Upper lobe of right lung (tissue), 1 donor: Measurements from ENCODE around the gene KLF5. TPM values are rescaled to one million over a fixed set of nuclear protein-coding genes. Genes with fewer than 3 reads are reported as not detected.

Source experiments
- ATAC-seq: fragments of 200-7000 bp; cut with Tn5 transposase; one replicate; pipeline ENCODE4 v1.9.1; 2020; ENCODE audit warnings: mild to moderate bottlenecking, moderate library complexity
- DNase-seq: peaks from one replicate; pipeline ENCODE4 v3.0.0-alpha.2; 2020
- H3K27ac ChIP-seq: fragments of 200-600 bp; one replicate; pipeline ENCODE4 v1.8.0; 2022
- H3K27me3 ChIP-seq: fragments of 200-600 bp; one replicate; pipeline ENCODE4 v1.8.0; 2022; ENCODE audit warnings: mild to moderate bottlenecking
- H3K36me3 ChIP-seq: fragments of 200-600 bp; one replicate; pipeline ENCODE4 v1.8.0; 2022
- H3K4me1 ChIP-seq: fragments of 200-600 bp; one replicate; pipeline ENCODE4 v1.8.0; 2022
- H3K4me3 ChIP-seq: fragments of 200-600 bp; one replicate; pipeline ENCODE4 v1.8.0; 2022; ENCODE audit warnings: mild to moderate bottlenecking
- H3K9me3 ChIP-seq: fragments of 200-600 bp; one replicate; pipeline ENCODE4 v1.8.0; 2022
- intact Hi-C: fragments of 100-400 bp; cut with DNase I; formaldehyde crosslinking; loops from one replicate; pipeline ENCODE4 v1.11.0; 2022
- total RNA-seq: library from RNA; stranded (reverse); fragmentation: NEBNext Ultra II Directional; extraction: Animal tissue kit (Norgen Biotek cat#: 25700); gene quantifications from one replicate; pipeline ENCODE4 v1.2.1, GENCODE V29; 2021
- TF ChIP-seq, protein P1 (sequence below): fragments of 200-600 bp; IDR thresholded peaks from one replicate; pipeline ENCODE4 v1.8.0; 2022; ENCODE audit warnings: antibody characterized with exemption
- donor health status: DM: no; HTN: yes; CAD: no; lungs with severe emphysema.

The KLF5 gene
- total RNA-seq, 1 donor from 2014 or later: 53.7 TPM

- Histone ChIP-seq H3K4me3 (no peak overlapping the region), H3K36me3 (no peaks in the 10 kb centered on the region), H3K4me1 (no peaks in the 10 kb centered on the region), H3K27ac (no peak overlapping the region), H3K27me3 (no peaks in the 10 kb centered on the region), H3K9me3 (no peaks in the 10 kb centered on the region)
- intact Hi-C loops: no loop called here
- ATAC-seq: no peak
- DNase-seq: no peak
- TF ChIP-seq, protein P1, sequence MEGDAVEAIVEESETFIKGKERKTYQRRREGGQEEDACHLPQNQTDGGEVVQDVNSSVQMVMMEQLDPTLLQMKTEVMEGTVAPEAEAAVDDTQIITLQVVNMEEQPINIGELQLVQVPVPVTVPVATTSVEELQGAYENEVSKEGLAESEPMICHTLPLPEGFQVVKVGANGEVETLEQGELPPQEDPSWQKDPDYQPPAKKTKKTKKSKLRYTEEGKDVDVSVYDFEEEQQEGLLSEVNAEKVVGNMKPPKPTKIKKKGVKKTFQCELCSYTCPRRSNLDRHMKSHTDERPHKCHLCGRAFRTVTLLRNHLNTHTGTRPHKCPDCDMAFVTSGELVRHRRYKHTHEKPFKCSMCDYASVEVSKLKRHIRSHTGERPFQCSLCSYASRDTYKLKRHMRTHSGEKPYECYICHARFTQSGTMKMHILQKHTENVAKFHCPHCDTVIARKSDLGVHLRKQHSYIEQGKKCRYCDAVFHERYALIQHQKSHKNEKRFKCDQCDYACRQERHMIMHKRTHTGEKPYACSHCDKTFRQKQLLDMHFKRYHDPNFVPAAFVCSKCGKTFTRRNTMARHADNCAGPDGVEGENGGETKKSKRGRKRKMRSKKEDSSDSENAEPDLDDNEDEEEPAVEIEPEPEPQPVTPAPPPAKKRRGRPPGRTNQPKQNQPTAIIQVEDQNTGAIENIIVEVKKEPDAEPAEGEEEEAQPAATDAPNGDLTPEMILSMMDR: no peak
These were observed 42.7 kb downstream of the KLF5 start for GRCh38 chr13:73101351-73102007.

GRCh38 chr13:73103238-73103637, 44.4 kb downstream of the KLF5 start:
- DNase-seq (no peak), ATAC-seq (no peak)
- TF ChIP-seq, protein P1: no peak
- H3K27me3 ChIP-seq: no peaks in the 10 kb centered on the region
- no peaks in the 10 kb centered on the region for H3K9me3 ChIP-seq
- no peak overlapping the region for H3K27ac ChIP-seq
- no peak overlapping the region for H3K4me3 ChIP-seq
- no peaks in the 10 kb centered on the region for H3K4me1 ChIP-seq
- H3K36me3 ChIP-seq: no peaks in the 10 kb centered on the region
- intact Hi-C loops: no loop called here

- H3K27me3 ChIP-seq: no peaks in the 10 kb centered on the region
- TF ChIP-seq, protein P1: no peak
- H3K27ac ChIP-seq: no peak overlapping the region
- H3K4me1 ChIP-seq: no peaks in the 10 kb centered on the region
- no peak overlapping the region for H3K4me3 ChIP-seq
- ATAC-seq (no peak), DNase-seq (no peak)
- no peaks in the 10 kb centered on the region for H3K9me3 ChIP-seq
- intact Hi-C loops: no loop called here
- no peaks in the 10 kb centered on the region for H3K36me3 ChIP-seq
These were observed 47.8 kb downstream of the KLF5 start for GRCh38 chr13:73106513-73107178.

DNA sequence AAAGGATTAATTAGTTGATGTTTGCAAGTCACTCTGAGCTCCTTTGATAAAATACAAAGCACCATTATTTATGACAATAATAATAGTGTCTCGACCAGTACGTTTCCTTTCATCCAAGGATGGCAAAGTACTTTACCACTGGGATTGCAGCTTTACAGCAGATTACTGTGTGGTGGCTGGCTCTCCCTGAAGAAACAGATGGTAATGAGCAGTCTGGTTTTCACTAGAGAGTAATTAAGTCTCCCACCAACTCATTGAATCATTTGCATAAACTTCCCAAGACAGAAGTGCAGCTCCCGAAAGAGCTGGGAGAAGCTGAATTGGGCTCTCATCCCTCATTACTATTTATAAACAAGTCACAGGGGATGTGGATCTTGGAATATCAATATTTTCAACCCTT, 48.7 kb downstream of the KLF5 start:
- Histone ChIP-seq H3K36me3 (no peaks in the 10 kb centered on the region), H3K4me3 (no peak overlapping the region), H3K4me1 (no peaks in the 10 kb centered on the region), H3K9me3 (no peaks in the 10 kb centered on the region), H3K27ac (no peak overlapping the region), H3K27me3 (no peaks in the 10 kb centered on the region)
- TF ChIP-seq, protein P1: no peak
- intact Hi-C loops: no loop called here
- ATAC-seq (no peak), DNase-seq (no peak)

GRCh38 chr13:73107970-73108369, 49.2 kb downstream of the KLF5 start:
- TF ChIP-seq, protein P1: no peak
- Histone ChIP-seq H3K27me3 (no peaks in the 10 kb centered on the region), H3K4me1 (no peaks in the 10 kb centered on the region), H3K27ac (no peak overlapping the region), H3K4me3 (no peak overlapping the region), H3K36me3 (no peaks in the 10 kb centered on the region), H3K9me3 (no peaks in the 10 kb centered on the region)
- no peak for DNase-seq
- no peak for ATAC-seq
- intact Hi-C loops: no loop called here
